ENCODE measurements around the gene LARP6.

DNA sequence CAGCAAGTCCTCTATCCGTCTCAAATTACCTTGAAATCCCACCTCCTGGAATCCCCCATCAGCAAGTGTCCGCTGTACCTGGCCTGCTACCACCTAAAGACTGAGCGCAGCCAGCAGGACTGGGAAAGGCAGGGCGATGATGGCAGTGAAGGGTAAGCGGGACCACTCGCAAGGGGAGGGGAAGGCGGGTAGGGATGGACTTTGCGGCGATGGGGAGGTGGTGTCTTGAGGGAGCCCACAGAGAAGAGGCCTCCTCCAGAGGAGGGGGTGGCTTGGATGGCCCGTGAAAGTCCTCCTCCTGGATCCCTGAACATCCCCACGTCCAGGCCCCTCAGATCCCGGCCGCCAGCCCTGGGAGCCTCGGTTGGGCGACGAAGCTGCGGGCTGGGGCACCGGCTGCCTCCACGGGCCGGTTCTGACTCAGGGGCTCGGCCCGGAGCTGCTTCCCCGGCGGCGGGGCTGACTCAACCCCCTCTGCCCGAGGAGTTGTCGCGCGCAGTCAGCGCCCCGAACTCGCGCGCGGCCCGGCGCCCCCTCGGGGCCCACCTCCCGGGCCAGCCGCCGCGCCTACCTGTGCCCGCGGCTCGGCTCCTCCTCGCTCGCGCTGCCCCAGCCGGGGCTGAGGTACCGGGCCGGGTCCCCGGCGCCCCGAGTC, 512 bp downstream of the LARP6 start:
- TF ChIP-seq, protein P1, sequence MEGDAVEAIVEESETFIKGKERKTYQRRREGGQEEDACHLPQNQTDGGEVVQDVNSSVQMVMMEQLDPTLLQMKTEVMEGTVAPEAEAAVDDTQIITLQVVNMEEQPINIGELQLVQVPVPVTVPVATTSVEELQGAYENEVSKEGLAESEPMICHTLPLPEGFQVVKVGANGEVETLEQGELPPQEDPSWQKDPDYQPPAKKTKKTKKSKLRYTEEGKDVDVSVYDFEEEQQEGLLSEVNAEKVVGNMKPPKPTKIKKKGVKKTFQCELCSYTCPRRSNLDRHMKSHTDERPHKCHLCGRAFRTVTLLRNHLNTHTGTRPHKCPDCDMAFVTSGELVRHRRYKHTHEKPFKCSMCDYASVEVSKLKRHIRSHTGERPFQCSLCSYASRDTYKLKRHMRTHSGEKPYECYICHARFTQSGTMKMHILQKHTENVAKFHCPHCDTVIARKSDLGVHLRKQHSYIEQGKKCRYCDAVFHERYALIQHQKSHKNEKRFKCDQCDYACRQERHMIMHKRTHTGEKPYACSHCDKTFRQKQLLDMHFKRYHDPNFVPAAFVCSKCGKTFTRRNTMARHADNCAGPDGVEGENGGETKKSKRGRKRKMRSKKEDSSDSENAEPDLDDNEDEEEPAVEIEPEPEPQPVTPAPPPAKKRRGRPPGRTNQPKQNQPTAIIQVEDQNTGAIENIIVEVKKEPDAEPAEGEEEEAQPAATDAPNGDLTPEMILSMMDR (IDR thresholded peaks at IDR 0.05; ENCODE audit: low read depth, low read length) = no peak
- TF ChIP-seq EZH2phosphoT487 (IDR thresholded peaks at IDR 0.05; ENCODE audit: low read depth) = no peak
